GM12878 (cell line): ENCODE measurements around the gene PCDHGB1. TPM values are rescaled to one million over a fixed set of nuclear protein-coding genes. Genes with fewer than 3 reads are reported as not detected.

Experiments used
- ATAC-seq: fragments of 200-7000 bp; cut with Tn5 transposase; 3 replicates; pipeline ENCODE4 v1.9.1; 2020; ENCODE audit warnings: mild to moderate bottlenecking, moderate library complexity
- BruUV-seq: library from RNA; stranded (reverse); fragments of 400-500 nt; replicated peaks from 2 replicates; lab custom pipeline; 2021; lab: Mats Ljungman, UMichigan
- CTCF ChIA-PET: fragments of 300-600 bp; sonication (Branson Sonifier 250); formaldehyde crosslinking; extraction: SDS; loops from one replicate; lab custom pipeline; 2021; ENCODE audit warnings: inconsistent platforms; lab: Yijun Ruan, JAX
- POLR2A ChIA-PET: fragments of 350-600 bp; formaldehyde crosslinking; extraction: SDS; loops from one replicate; lab custom pipeline; 2021; ENCODE audit warnings: inconsistent platforms; lab: Charles Lee
- RAD21 ChIA-PET: fragments of 300-600 bp; sonication (Branson Sonifier 250); formaldehyde crosslinking; loops from one replicate; lab custom pipeline; 2023; ENCODE audit warnings: antibody characterized with exemption; ENCODE audit not compliant: unreplicated experiment; lab: Charles Lee
- SMC1A ChIA-PET: fragments of 300-600 bp; sonication (Branson Sonifier 250); formaldehyde crosslinking; loops from one replicate; lab custom pipeline; 2023; ENCODE audit not compliant: unreplicated experiment, uncharacterized antibody; lab: Charles Lee
- DNase-seq: peaks from one replicate; pipeline ENCODE4 v3.0.0-alpha.2; 2011; ENCODE audit warnings: low read depth, low spot score
- FAIRE-seq: peaks from 3 replicates; lab custom pipeline; 2011; peaks lifted over from hg19 to GRCh38; lab: Jason Lieb, UNC
- H2AFZ ChIP-seq: 2 replicates; pipeline ENCODE4 v1.6.0; 2011; ENCODE audit warnings: low read depth, low read length, control low read depth; ENCODE audit not compliant: control insufficient read depth
- H3K27ac ChIP-seq: 2 replicates; pipeline ENCODE4 v1.5.1; 2011; ENCODE audit warnings: control low read depth; ENCODE audit not compliant: control insufficient read depth, insufficient read depth
- H3K27me3 ChIP-seq, 2 experiments: replicated peaks in 1 of 2; 2 replicates each; pipeline versions ENCODE4 v1.6.0 to v1.6.1; 2011; ENCODE audit warnings: low read length in 1 of 2; ENCODE audit not compliant: control insufficient read depth in 2 of 2, insufficient read depth in 2 of 2
- H3K36me3 ChIP-seq, 2 experiments: 2 replicates each; pipeline ENCODE4 v1.5.1; 2011; ENCODE audit warnings: low read length in 1 of 2; ENCODE audit not compliant: control insufficient read depth in 2 of 2, insufficient read depth in 2 of 2
- H3K4me1 ChIP-seq: 2 replicates; pipeline ENCODE4 v1.6.1; 2011; ENCODE audit warnings: mild to moderate bottlenecking, low read length, moderate library complexity, mixed read lengths; ENCODE audit not compliant: control insufficient read depth, insufficient read depth
- H3K4me2 ChIP-seq: 2 replicates; pipeline ENCODE4 v1.6.0; 2011; ENCODE audit warnings: control low read depth; ENCODE audit not compliant: control insufficient read depth, insufficient read depth
- H3K4me3 ChIP-seq: fragments of 200-600 bp; sonication (generic); 2 replicates; pipeline ENCODE4 v1.5.1; 2016
- H3K79me2 ChIP-seq: 2 replicates; pipeline ENCODE4 v1.6.0; 2011; ENCODE audit warnings: low read length; ENCODE audit not compliant: control insufficient read depth, insufficient read depth
- H3K9ac ChIP-seq: 2 replicates; pipeline ENCODE4 v1.8.0; 2011; ENCODE audit warnings: low read length, control low read depth, mixed read lengths; ENCODE audit not compliant: control insufficient read depth, insufficient read depth
- H3K9me3 ChIP-seq: replicated peaks from 3 replicates; pipeline ENCODE4 v1.5.1; 2011; ENCODE audit warnings: mild to moderate bottlenecking, low read length; ENCODE audit not compliant: control insufficient read depth, insufficient read depth
- H4K20me1 ChIP-seq: 2 replicates; pipeline ENCODE4 v1.6.0; 2011; ENCODE audit not compliant: control insufficient read depth, insufficient read depth
- ATF2 ChIP-seq: IDR thresholded peaks from 2 replicates; pipeline ENCODE4 v1.6.1; 2012; ENCODE audit warnings: low read length, inconsistent platforms
- EGR1 ChIP-seq, 2 experiments: IDR thresholded peaks; 1 replicate in 1 of 2; 2 replicates in 1 of 2; pipeline ENCODE4 v1.6.1; 2011 to 2012; ENCODE audit warnings: low read depth in 2 of 2, low read length in 2 of 2, borderline replicate concordance in 1 of 2, mild to moderate bottlenecking in 1 of 2, moderate library complexity in 1 of 2
- EP300 ChIP-seq, 2 experiments: fragments of 150-350 bp in 1 of 2; IDR thresholded peaks; 2 replicates each; pipeline ENCODE4 v1.6.1; 2011 to 2012; ENCODE audit warnings: low read depth in 2 of 2, low read length in 2 of 2, borderline replicate concordance in 1 of 2, improper control_type of control experiment in 1 of 2, inconsistent platforms in 1 of 2; ENCODE audit not compliant: control insufficient read depth in 1 of 2
- EZH2 ChIP-seq: IDR thresholded peaks from 2 replicates; pipeline ENCODE4 v1.6.1; 2012; ENCODE audit warnings: low read depth, mild to moderate bottlenecking, control low read depth, inconsistent platforms, low read length, borderline replicate concordance; ENCODE audit not compliant: control insufficient read depth
- KDM1A ChIP-seq: fragments of 200-600 bp; sonication (generic); IDR thresholded peaks from 2 replicates; pipeline ENCODE4 v1.6.1; 2016; ENCODE audit warnings: borderline replicate concordance
- NBN ChIP-seq: fragments of 450-650 bp; IDR thresholded peaks from 2 replicates; pipeline ENCODE4 v1.6.1; 2016
- NR2C1 ChIP-seq: fragments of 450-650 bp; IDR thresholded peaks from 2 replicates; pipeline ENCODE4 v1.6.1; 2017; ENCODE audit warnings: antibody characterized with exemption, mild to moderate bottlenecking, moderate library complexity
- RAD21 ChIP-seq: IDR thresholded peaks from 2 replicates; pipeline ENCODE4 v1.6.1; 2011; ENCODE audit warnings: mild to moderate bottlenecking, low read depth, low read length, moderate library complexity; ENCODE audit not compliant: insufficient read depth
- RELA ChIP-seq: fragments of 450-650 bp; IDR thresholded peaks from 2 replicates; pipeline ENCODE4 v1.8.0; 2014; ENCODE audit warnings: borderline replicate concordance; ENCODE audit not compliant: partially characterized antibody
- SMC3 ChIP-seq: IDR thresholded peaks from 2 replicates; pipeline ENCODE4 v1.6.1; 2011; ENCODE audit warnings: low read length, improper control_type of control experiment, borderline replicate concordance
- ZSCAN29 ChIP-seq: fragments of 450-650 bp; IDR thresholded peaks from 2 replicates; pipeline ENCODE4 v1.6.1; 2017; ENCODE audit warnings: mild to moderate bottlenecking, moderate library complexity
- WGBS: methylation state at CpG from one replicate; pipeline ENCODE4 v1.1.6; 2016; ENCODE audit warnings: low lambda C conversion rate; ENCODE audit not compliant: insufficient replicate concordance, insufficient coverage; ENCODE audit errors: missing lambda C conversion rate; 5-methylcytosine and 5-hydroxymethylcytosine counted together
- in situ Hi-C: fragments of 300-500 bp; cut with MboI; formaldehyde crosslinking; loops from 9 replicates; pipeline ENCODE4 v1.14.3; 2018; ENCODE audit warnings: mixed read lengths
- intact Hi-C: fragments of 100-400 bp; cut with micrococcal nuclease; formaldehyde crosslinking; loops from one replicate; pipeline ENCODE4 v1.14.2; 2022; ENCODE audit not compliant: unreplicated experiment
- polyA plus RNA-seq, 11 experiments: library from polyadenylated mRNA; depleted of rRNA in 4 of 11; unstranded in 6 of 11; stranded (reverse) in 5 of 11; fragments of >200 nt; fragmentation: Nextera tagmentation in 4 of 11; fragmentation: Illumina TruSeq in 1 of 11; extraction: Ambion mirVana in 4 of 11; extraction: Trizol in 1 of 11; gene quantifications; 1 replicate in 1 of 11; 2 replicates in 10 of 11; pipeline versions ENCODE4 v1.2.1 to v1.2.3, GENCODE V29; 2011 to 2016; ENCODE audit warnings: inconsistent platforms in 2 of 11, missing spikeins in 2 of 11, low read depth in 1 of 11
- total RNA-seq, 4 experiments: library from RNA; depleted of rRNA in 3 of 4; stranded (reverse); fragments of >200 nt in 3 of 4; fragmentation: Illumina TruSeq in 1 of 4; extraction: Trizol in 1 of 4; gene quantifications; 2 replicates each; pipeline versions ENCODE4 v1.2.1 to v1.2.3, GENCODE V29; 2013 to 2021
- TF ChIP-seq, protein P1 (sequence below): IDR thresholded peaks from 2 replicates; pipeline ENCODE4 v1.6.1; 2011; ENCODE audit warnings: low read depth, low read length, improper control_type of control experiment, borderline replicate concordance
- TF ChIP-seq, protein P2 (sequence below), 3 experiments: IDR thresholded peaks in 2 of 3; conservative IDR thresholded peaks in 1 of 3; 2 replicates each; pipeline ENCODE4 v1.5.1; 2011; ENCODE audit warnings: low read depth in 3 of 3, low read length in 3 of 3, mild to moderate bottlenecking in 3 of 3, control low read depth in 2 of 3, moderate library complexity in 2 of 3, inconsistent platforms in 1 of 3, mixed read lengths in 1 of 3; ENCODE audit not compliant: control insufficient read depth in 2 of 3, insufficient read depth in 1 of 3; ENCODE audit errors: extremely low read depth in 1 of 3

The PCDHGB1 gene
- total and polyA plus RNA-seq, 10 of the 15 experiments (the other 5 are each of a cell fraction or from before 2014, with no cell fraction given), result 0.04 to 0.40 (median 0.08) TPM; not detected in 2

DNA sequence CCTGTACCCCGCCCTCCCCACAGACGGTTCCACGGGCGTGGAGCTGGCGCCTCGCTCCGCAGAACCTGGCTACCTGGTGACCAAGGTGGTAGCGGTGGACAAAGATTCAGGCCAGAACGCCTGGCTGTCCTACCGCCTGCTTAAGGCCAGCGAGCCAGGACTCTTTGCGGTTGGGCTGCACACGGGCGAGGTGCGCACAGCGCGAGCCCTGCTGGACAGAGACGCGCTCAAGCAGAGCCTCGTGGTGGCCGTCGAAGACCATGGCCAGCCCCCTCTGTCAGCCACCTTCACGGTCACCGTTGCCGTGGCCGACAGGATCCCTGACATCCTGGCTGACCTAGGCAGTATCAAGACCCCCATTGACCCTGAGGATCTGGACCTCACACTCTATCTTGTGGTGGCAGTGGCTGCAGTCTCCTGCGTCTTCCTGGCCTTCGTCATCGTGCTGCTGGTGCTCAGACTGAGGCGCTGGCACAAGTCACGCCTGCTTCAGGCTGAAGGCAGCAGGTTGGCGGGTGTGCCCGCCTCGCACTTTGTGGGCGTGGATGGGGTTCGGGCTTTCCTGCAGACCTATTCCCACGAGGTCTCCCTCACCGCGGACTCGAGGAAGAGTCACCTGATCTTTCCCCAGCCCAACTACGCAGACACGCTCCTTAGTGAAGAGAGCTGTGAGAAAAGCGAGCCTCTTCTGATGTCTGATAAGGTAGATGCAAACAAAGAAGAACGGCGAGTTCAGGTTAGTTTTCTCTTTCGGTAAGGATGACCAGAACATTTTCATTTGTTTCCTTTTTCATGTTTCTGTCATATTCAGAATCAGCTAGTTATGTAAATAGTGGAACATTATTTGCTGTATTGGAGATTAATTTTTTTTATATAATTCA lies 16.4 kb downstream of the PCDHGB1 start (continued):
- TF ChIP-seq, protein P1, sequence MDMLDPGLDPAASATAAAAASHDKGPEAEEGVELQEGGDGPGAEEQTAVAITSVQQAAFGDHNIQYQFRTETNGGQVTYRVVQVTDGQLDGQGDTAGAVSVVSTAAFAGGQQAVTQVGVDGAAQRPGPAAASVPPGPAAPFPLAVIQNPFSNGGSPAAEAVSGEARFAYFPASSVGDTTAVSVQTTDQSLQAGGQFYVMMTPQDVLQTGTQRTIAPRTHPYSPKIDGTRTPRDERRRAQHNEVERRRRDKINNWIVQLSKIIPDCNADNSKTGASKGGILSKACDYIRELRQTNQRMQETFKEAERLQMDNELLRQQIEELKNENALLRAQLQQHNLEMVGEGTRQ, result no peak
- no peak for TF ChIP-seq NBN
- TF ChIP-seq NR2C1, result no peak
- TF ChIP-seq KDM1A, result no peak
- TF ChIP-seq RELA, result no peak
- no peak for TF ChIP-seq EGR1 (IDR thresholded peaks at IDR 0.05; ENCODE audit: borderline replicate concordance in 1 of 2, low read depth in 2 of 2, low read length in 2 of 2)

DNA sequence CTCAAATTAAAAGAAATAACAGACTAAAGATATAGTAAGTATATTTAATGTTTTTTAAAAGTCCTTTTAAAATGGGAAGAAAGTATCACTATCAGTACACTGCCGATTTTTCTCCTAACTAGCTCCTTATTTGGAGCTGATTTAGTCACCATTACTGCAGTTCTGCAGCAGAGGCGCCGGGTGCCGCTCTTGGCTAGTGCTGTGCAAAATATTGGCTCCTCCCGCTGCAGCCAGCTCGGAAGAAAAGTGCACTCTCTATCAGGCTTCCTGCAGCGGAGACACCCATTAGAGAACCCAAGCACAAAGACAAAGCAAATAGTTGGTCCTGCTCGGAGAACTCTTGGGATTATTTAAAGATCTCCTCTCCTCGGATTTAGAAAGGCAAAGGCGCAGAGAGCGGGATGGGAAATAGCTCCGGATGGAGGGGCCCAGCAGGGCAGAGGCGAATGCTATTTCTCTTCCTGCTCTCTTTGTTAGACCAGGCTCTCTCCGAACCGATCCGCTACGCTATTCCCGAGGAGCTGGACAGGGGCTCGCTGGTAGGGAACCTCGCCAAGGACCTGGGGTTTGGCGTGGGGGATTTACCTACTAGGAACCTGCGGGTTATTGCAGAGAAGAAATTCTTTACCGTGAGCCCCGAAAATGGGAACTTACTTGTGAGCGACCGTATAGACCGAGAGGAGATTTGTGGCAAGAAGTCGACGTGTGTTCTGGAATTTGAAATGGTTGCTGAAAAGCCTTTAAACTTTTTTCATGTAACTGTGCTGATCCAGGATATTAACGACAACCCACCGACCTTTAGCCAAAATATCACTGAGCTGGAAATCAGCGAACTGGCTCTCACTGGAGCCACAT lies 20.3 kb downstream of the PCDHGB1 start, which contains the start of gene PCDHGB3:
Gene PCDHGB3, plus strand, starts transcription at position 249 of the 855 bp plus-strand sequence. Its CDS starts 153 bp downstream, at position 402.
- Histone ChIP-seq H3K27ac (no peak within 1 kb of the TSS), H3K27me3 (no peaks in the 10 kb centered on the region; a peak in 1 of 4 replicates), H4K20me1 (no peaks in the 10 kb centered on the region), H3K36me3 (no peaks in the 10 kb centered on the region), H3K4me1 (no peaks in the 10 kb centered on the region), H3K9ac (no peak within 1 kb of the TSS), H3K4me3 (0 out of 2 replicates have a peak within 1 kb of the TSS, but pooled peaks have one; percentile 18), H3K79me2 (no peaks in the 10 kb centered on the region), H2AFZ (peak within 1 kb of the TSS; percentile 75), H3K9me3 (peaks cover 25% of the 10 kb centered on the region; the same call in 2 of the 3 replicates), H3K4me2 (0 out of 2 replicates have a peak within 1 kb of the TSS, but pooled peaks have one; percentile 17)
- in situ Hi-C loops, result no loop called here
- ChIA-PET SMC1A (interaction anchor here (0.6 to 2.6 kb wide), 20 partner anchors 33 to 628 kb away, joined by 3 to 17 read pairs (median 4); partner anchors contain the start of genes PCDHGA10, PCDHGA11, PCDHGA12 and PCDHGC3), POLR2A (interaction anchor here (1.8 kb wide), 1 partner anchor 50 kb away, joined by 7 read pairs; the partner anchor contains the start of gene TAF7), CTCF (interaction anchor here (0.6 to 3.2 kb wide), 34 partner anchors 10 to 196 kb away, joined by 3 to 40 read pairs (median 5); partner anchors contain the start of genes PCDHGA10, PCDHGA11, PCDHGA12 and PCDHGB5), RAD21 (interaction anchor here (0.6 to 2.4 kb wide), 15 partner anchors 12 to 220 kb away, joined by 3 to 24 read pairs (median 4); partner anchors contain the start of genes PCDHGA10, PCDHGA11, PCDHGA12 and PCDHGC3)
- no peak for FAIRE-seq
- DNase-seq, result no peak
- ATAC-seq, result peak; percentile 96
- intact Hi-C loops, result no loop called here
- 13% methylated on average over 32 of the region's 32 CpGs for WGBS
- BruUV-seq, result no TSS peak
- 0 out of 2 replicates have a peak, but pooled peaks have one; percentile 1 for TF ChIP-seq RAD21
- peak; percentile 79; the same call in 1 of the 2 replicates for TF ChIP-seq ZSCAN29
- TF ChIP-seq SMC3, result peak; percentile 30; the same call in 1 of the 2 replicates
- TF ChIP-seq ATF2, result no peak
- TF ChIP-seq, protein P2, sequence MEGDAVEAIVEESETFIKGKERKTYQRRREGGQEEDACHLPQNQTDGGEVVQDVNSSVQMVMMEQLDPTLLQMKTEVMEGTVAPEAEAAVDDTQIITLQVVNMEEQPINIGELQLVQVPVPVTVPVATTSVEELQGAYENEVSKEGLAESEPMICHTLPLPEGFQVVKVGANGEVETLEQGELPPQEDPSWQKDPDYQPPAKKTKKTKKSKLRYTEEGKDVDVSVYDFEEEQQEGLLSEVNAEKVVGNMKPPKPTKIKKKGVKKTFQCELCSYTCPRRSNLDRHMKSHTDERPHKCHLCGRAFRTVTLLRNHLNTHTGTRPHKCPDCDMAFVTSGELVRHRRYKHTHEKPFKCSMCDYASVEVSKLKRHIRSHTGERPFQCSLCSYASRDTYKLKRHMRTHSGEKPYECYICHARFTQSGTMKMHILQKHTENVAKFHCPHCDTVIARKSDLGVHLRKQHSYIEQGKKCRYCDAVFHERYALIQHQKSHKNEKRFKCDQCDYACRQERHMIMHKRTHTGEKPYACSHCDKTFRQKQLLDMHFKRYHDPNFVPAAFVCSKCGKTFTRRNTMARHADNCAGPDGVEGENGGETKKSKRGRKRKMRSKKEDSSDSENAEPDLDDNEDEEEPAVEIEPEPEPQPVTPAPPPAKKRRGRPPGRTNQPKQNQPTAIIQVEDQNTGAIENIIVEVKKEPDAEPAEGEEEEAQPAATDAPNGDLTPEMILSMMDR (IDR thresholded peaks at IDR 0.05 in 2 of 3, conservative IDR thresholded peaks at IDR 0.05 in 1 of 3; ENCODE audit: control insufficient read depth in 2 of 3, extremely low read depth in 1 of 3, insufficient read depth in 1 of 3, low read depth in 3 of 3, low read length in 3 of 3), result peak; percentile 38 to 72 (median 43)
- TF ChIP-seq EZH2, result no peak
- no peak for TF ChIP-seq EP300 (IDR thresholded peaks at IDR 0.05; ENCODE audit: borderline replicate concordance in 1 of 2, control insufficient read depth in 1 of 2, low read depth in 2 of 2, low read length in 2 of 2)
